ENCODE measurements around the gene DEPDC1B.

DNA sequence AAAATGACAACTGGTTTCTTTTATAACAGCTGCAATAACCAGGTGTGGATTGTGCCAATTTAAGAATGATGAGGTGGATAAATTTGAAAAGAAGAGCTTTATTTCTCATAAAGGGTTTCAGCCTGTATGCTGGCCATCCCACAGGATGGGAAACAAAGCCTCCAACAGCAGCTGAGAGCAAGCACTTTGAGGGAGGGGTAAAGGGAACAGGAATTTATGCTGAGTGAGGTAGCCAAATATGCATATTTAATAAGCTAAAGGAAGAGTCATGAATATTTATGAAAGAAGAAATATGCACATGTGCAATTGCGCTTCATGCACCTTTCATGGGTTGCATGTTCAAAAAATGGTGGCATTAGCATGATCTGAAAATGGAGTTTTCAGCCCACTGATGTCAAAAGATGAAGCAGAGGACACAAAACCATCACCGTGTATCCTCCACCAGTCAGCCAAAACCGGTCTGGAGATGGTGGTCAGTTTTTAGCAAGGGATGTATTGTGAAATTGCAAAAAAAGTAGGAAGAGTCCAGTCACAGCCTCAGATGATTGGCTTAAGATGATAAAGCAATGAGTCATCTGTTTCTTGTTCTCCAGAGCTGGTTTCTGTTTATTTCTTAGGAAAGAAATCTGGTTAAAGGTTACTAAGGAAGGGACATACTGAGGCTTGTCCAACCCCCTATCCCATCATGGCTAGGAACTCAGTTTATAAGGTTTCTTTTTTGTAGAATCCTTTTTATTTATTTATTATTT, 47.9 kb downstream of the DEPDC1B start:
- TF ChIP-seq, protein P1, sequence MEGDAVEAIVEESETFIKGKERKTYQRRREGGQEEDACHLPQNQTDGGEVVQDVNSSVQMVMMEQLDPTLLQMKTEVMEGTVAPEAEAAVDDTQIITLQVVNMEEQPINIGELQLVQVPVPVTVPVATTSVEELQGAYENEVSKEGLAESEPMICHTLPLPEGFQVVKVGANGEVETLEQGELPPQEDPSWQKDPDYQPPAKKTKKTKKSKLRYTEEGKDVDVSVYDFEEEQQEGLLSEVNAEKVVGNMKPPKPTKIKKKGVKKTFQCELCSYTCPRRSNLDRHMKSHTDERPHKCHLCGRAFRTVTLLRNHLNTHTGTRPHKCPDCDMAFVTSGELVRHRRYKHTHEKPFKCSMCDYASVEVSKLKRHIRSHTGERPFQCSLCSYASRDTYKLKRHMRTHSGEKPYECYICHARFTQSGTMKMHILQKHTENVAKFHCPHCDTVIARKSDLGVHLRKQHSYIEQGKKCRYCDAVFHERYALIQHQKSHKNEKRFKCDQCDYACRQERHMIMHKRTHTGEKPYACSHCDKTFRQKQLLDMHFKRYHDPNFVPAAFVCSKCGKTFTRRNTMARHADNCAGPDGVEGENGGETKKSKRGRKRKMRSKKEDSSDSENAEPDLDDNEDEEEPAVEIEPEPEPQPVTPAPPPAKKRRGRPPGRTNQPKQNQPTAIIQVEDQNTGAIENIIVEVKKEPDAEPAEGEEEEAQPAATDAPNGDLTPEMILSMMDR (IDR thresholded peaks at IDR 0.05; ENCODE audit: poor library complexity, severe bottlenecking): no peak
- no peak for TF ChIP-seq TAF1 (IDR thresholded peaks at IDR 0.05; ENCODE audit: low read depth)
- TF ChIP-seq, protein P2, sequence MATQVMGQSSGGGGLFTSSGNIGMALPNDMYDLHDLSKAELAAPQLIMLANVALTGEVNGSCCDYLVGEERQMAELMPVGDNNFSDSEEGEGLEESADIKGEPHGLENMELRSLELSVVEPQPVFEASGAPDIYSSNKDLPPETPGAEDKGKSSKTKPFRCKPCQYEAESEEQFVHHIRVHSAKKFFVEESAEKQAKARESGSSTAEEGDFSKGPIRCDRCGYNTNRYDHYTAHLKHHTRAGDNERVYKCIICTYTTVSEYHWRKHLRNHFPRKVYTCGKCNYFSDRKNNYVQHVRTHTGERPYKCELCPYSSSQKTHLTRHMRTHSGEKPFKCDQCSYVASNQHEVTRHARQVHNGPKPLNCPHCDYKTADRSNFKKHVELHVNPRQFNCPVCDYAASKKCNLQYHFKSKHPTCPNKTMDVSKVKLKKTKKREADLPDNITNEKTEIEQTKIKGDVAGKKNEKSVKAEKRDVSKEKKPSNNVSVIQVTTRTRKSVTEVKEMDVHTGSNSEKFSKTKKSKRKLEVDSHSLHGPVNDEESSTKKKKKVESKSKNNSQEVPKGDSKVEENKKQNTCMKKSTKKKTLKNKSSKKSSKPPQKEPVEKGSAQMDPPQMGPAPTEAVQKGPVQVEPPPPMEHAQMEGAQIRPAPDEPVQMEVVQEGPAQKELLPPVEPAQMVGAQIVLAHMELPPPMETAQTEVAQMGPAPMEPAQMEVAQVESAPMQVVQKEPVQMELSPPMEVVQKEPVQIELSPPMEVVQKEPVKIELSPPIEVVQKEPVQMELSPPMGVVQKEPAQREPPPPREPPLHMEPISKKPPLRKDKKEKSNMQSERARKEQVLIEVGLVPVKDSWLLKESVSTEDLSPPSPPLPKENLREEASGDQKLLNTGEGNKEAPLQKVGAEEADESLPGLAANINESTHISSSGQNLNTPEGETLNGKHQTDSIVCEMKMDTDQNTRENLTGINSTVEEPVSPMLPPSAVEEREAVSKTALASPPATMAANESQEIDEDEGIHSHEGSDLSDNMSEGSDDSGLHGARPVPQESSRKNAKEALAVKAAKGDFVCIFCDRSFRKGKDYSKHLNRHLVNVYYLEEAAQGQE (IDR thresholded peaks at IDR 0.05; ENCODE audit: borderline replicate concordance): no peak
- no peak for TF ChIP-seq POLR2AphosphoS5 (IDR thresholded peaks at IDR 0.05)
- TF ChIP-seq MXI1 (conservative IDR thresholded peaks at IDR 0.05; ENCODE audit: poor library complexity, severe bottlenecking): no peak
- TF ChIP-seq RAD21 (conservative IDR thresholded peaks at IDR 0.05): no peak
- no peak for TF ChIP-seq SMC3 (conservative IDR thresholded peaks at IDR 0.05; ENCODE audit: poor library complexity)
- TF ChIP-seq EP300 (conservative IDR thresholded peaks at IDR 0.05; ENCODE audit: poor library complexity, severe bottlenecking): no peak
- no peak for TF ChIP-seq EZH2 (IDR thresholded peaks at IDR 0.05; ENCODE audit: borderline replicate concordance, insufficient read depth, low read length, poor library complexity, severe bottlenecking)

Measured in neural cell (in vitro differentiated cells).